HEK293T (cell line): ENCODE measurements around the gene CAPN13.

ENCODE experiments used
- CTCF ChIA-PET: fragments of 350-600 bp; formaldehyde crosslinking; extraction: SDS; loops from one replicate; lab custom pipeline; 2021; ENCODE audit warnings: antibody characterized with exemption, inconsistent platforms; lab: Yijun Ruan, JAX
- POLR2A ChIA-PET: fragments of 350-600 bp; formaldehyde crosslinking; extraction: SDS; loops from one replicate; lab custom pipeline; 2020; ENCODE audit warnings: antibody characterized with exemption, inconsistent platforms; lab: Yijun Ruan, JAX
- DNase-seq: peaks from one replicate; pipeline ENCODE4 v3.0.0; 2012; ENCODE audit warnings: mixed read lengths; ENCODE audit errors: extremely low spot score
- ARNT ChIP-seq: fragments of 450-650 bp; IDR thresholded peaks from 2 replicates; pipeline ENCODE4 v1.6.1; 2017; ENCODE audit warnings: mild to moderate bottlenecking
- BHLHE40 ChIP-seq: fragments of 450-650 bp; IDR thresholded peaks from 2 replicates; pipeline ENCODE4 v1.6.1; 2016; ENCODE audit warnings: mild to moderate bottlenecking, moderate library complexity, borderline replicate concordance
- CTBP1 ChIP-seq: fragments of 450-650 bp; IDR thresholded peaks from 2 replicates; pipeline ENCODE4 v1.6.1; 2016; ENCODE audit warnings: borderline replicate concordance
- ELF4 ChIP-seq: fragments of 450-650 bp; IDR thresholded peaks from 2 replicates; pipeline ENCODE4 v1.6.1; 2017; ENCODE audit warnings: antibody characterized with exemption
- FOXA1 ChIP-seq: fragments of 450-650 bp; IDR thresholded peaks from 2 replicates; pipeline ENCODE4 v1.6.1; 2016; ENCODE audit warnings: mild to moderate bottlenecking
- FOXK2 ChIP-seq: fragments of 450-650 bp; IDR thresholded peaks from 2 replicates; pipeline ENCODE4 v1.6.1; 2016; ENCODE audit warnings: mild to moderate bottlenecking
- FOXM1 ChIP-seq: fragments of 450-650 bp; IDR thresholded peaks from 2 replicates; pipeline ENCODE4 v1.6.1; 2017; ENCODE audit warnings: mild to moderate bottlenecking, borderline replicate concordance
- HDGF ChIP-seq: fragments of 450-650 bp; IDR thresholded peaks from 2 replicates; pipeline ENCODE4 v1.6.1; 2017; ENCODE audit warnings: antibody characterized with exemption, borderline replicate concordance
- L3MBTL2 ChIP-seq: fragments of 450-650 bp; conservative IDR thresholded peaks from 2 replicates; pipeline ENCODE4 v1.6.1; 2016; ENCODE audit warnings: mild to moderate bottlenecking
- LEF1 ChIP-seq: fragments of 450-650 bp; IDR thresholded peaks from 2 replicates; pipeline ENCODE4 v1.6.1; 2017; ENCODE audit warnings: mild to moderate bottlenecking, borderline replicate concordance
- NFRKB ChIP-seq: fragments of 450-650 bp; IDR thresholded peaks from 2 replicates; pipeline ENCODE4 v1.6.1; 2016; ENCODE audit warnings: mild to moderate bottlenecking, moderate library complexity
- SP1 ChIP-seq: fragments of 450-650 bp; IDR thresholded peaks from 2 replicates; pipeline ENCODE4 v1.6.1; 2017
- SUZ12 ChIP-seq: fragments of 450-650 bp; IDR thresholded peaks from 2 replicates; pipeline ENCODE4 v1.6.1; 2016; ENCODE audit warnings: mild to moderate bottlenecking
- TARDBP ChIP-seq: fragments of 450-650 bp; IDR thresholded peaks from 2 replicates; pipeline ENCODE4 v1.6.1; 2016
- ZNF384 ChIP-seq: fragments of 450-650 bp; IDR thresholded peaks from 2 replicates; pipeline ENCODE4 v1.6.1; 2016
- TF ChIP-seq, protein P1 (sequence below): fragments of 450-650 bp; IDR thresholded peaks from 2 replicates; pipeline ENCODE4 v1.6.1; 2016

CAPN13 gene

GRCh38 chr2:30821960-30822359, 14.7 kb upstream of the CAPN13 start:
- DNase-seq, result no peak
- CTCF ChIA-PET, result no interaction called here
- POLR2A ChIA-PET, result no interaction called here
- TF ChIP-seq SUZ12 (no peak), NFRKB (no peak), ZNF384 (no peak), FOXK2 (no peak), HDGF (no peak), ELF4 (no peak), CTBP1 (no peak), SP1 (no peak), BHLHE40 (no peak)
- TF ChIP-seq, protein P1, sequence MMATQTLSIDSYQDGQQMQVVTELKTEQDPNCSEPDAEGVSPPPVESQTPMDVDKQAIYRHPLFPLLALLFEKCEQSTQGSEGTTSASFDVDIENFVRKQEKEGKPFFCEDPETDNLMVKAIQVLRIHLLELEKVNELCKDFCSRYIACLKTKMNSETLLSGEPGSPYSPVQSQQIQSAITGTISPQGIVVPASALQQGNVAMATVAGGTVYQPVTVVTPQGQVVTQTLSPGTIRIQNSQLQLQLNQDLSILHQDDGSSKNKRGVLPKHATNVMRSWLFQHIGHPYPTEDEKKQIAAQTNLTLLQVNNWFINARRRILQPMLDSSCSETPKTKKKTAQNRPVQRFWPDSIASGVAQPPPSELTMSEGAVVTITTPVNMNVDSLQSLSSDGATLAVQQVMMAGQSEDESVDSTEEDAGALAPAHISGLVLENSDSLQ, result no peak

- no peak for DNase-seq
- ChIA-PET CTCF (no interaction called here), POLR2A (no interaction called here)
- TF ChIP-seq L3MBTL2 (no peak), CTBP1 (no peak), SUZ12 (no peak), FOXM1 (no peak), SP1 (no peak), NFRKB (no peak)
Observed at GRCh38 chr2:30820381-30821055, 13.3 kb upstream of the CAPN13 start.

GRCh38 chr2:30809938-30810337, 2.7 kb upstream of the CAPN13 start:
- ChIA-PET CTCF (no interaction called here), POLR2A (no interaction called here)
- TF ChIP-seq, protein P1, result no peak
- TF ChIP-seq FOXA1 (no peak), CTBP1 (no peak), LEF1 (no peak), BHLHE40 (no peak), ELF4 (no peak), NFRKB (no peak), FOXM1 (no peak), SP1 (no peak), HDGF (no peak), ARNT (no peak), FOXK2 (no peak), TARDBP (no peak), SUZ12 (no peak), L3MBTL2 (no peak), ZNF384 (no peak)
- no peak for DNase-seq

GRCh38 chr2:30808695-30809094, 1.4 kb upstream of the CAPN13 start:
- CTCF ChIA-PET, result no interaction called here
- POLR2A ChIA-PET, result no interaction called here
- no peak for DNase-seq
- TF ChIP-seq BHLHE40, result no peak
- no peak for TF ChIP-seq CTBP1
- no peak for TF ChIP-seq HDGF
- no peak for TF ChIP-seq FOXM1
- no peak for TF ChIP-seq TARDBP
- TF ChIP-seq NFRKB, result no peak
- TF ChIP-seq ZNF384, result no peak
- TF ChIP-seq FOXA1, result no peak
- no peak for TF ChIP-seq LEF1
- no peak for TF ChIP-seq L3MBTL2
- TF ChIP-seq, protein P1, result no peak
- no peak for TF ChIP-seq SUZ12
- TF ChIP-seq ARNT, result no peak
- TF ChIP-seq SP1, result no peak
- TF ChIP-seq ELF4, result no peak
- no peak for TF ChIP-seq FOXK2

GRCh38 chr2:30803281-30803680, 4.0 kb downstream of the CAPN13 start:
- ChIA-PET POLR2A (no interaction called here), CTCF (no interaction called here)
- DNase-seq, result no peak
- no peak for TF ChIP-seq CTBP1
- TF ChIP-seq SP1, result no peak
- no peak for TF ChIP-seq NFRKB
- no peak for TF ChIP-seq LEF1
- no peak for TF ChIP-seq L3MBTL2
- TF ChIP-seq BHLHE40, result no peak
- TF ChIP-seq FOXK2, result no peak
- no peak for TF ChIP-seq ELF4
- TF ChIP-seq ZNF384, result no peak
- TF ChIP-seq FOXA1, result no peak
- TF ChIP-seq, protein P1, result no peak
- TF ChIP-seq HDGF, result no peak
- TF ChIP-seq TARDBP, result no peak
- no peak for TF ChIP-seq SUZ12
- no peak for TF ChIP-seq ARNT
- no peak for TF ChIP-seq FOXM1

GRCh38 chr2:30802611-30803010, 4.6 kb downstream of the CAPN13 start:
- TF ChIP-seq L3MBTL2 (no peak), TARDBP (no peak), LEF1 (no peak), FOXM1 (no peak), BHLHE40 (no peak), HDGF (no peak), ELF4 (no peak), FOXK2 (no peak), ZNF384 (no peak), SUZ12 (no peak), NFRKB (no peak), FOXA1 (no peak), ARNT (no peak), SP1 (no peak), CTBP1 (no peak)
- TF ChIP-seq, protein P1, result no peak
- POLR2A ChIA-PET, result no interaction called here
- CTCF ChIA-PET, result no interaction called here
- DNase-seq, result no peak
